K562 (cell line): ENCODE data around the gene CYP24A1. TPM values are rescaled to one million over a fixed set of nuclear protein-coding genes. Genes with fewer than 3 reads are reported as not detected.

Source experiments
- ATAC-seq: fragments of 200-7000 bp; cut with Tn5 transposase; 3 replicates; pipeline ENCODE4 v1.9.1; 2020; ENCODE audit warnings: moderate library complexity
- BruUV-seq: library from RNA; stranded (reverse); fragments of 400-500 nt; replicated peaks from 2 replicates; lab custom pipeline; 2021; lab: Mats Ljungman, UMichigan
- CTCF ChIA-PET: fragments of 300-600 bp; formaldehyde crosslinking; extraction: SDS; loops from one replicate; lab custom pipeline; 2021; ENCODE audit warnings: low intra/inter-chr PET ratio; lab: Yijun Ruan, JAX
- POLR2A ChIA-PET: fragments of 300-600, 350-650 bp; sonication (Branson Sonifier 250); formaldehyde crosslinking; extraction: SDS; loops from one replicate; lab custom pipeline; 2021; ENCODE audit warnings: antibody characterized with exemption, inconsistent platforms; lab: Yijun Ruan, JAX
- DNase-seq, 4 experiments: peaks; one replicate each; pipeline versions ENCODE4 v3.0.0 to v3.0.0-alpha.2; 2011 to 2018; ENCODE audit warnings: low spot score in 3 of 4, mixed read lengths in 3 of 4; ENCODE audit errors: extremely low read depth in 1 of 4
- FAIRE-seq: peaks from 2 replicates; lab custom pipeline; 2011; peaks lifted over from hg19 to GRCh38; lab: Jason Lieb, UNC
- H2AFZ ChIP-seq: 2 replicates; pipeline ENCODE4 v1.6.0; 2011; ENCODE audit warnings: low read depth, low read length, control low read depth, inconsistent platforms
- H3K27ac ChIP-seq: fragments of 200-600 bp; 3 replicates; pipeline ENCODE4 v1.8.0; 2011; ENCODE audit warnings: low read depth, mild to moderate bottlenecking, control low read depth, inconsistent platforms, low read length, moderate library complexity, mixed read lengths; ENCODE audit errors: extremely low read depth
- H3K27me3 ChIP-seq, 2 experiments: fragments of 300-600 bp in 1 of 2; 2 replicates in 1 of 2; 3 replicates in 1 of 2; pipeline versions ENCODE4 v1.6.0 to v1.8.0; 2011; ENCODE audit warnings: inconsistent platforms in 2 of 2, low read length in 2 of 2, mild to moderate bottlenecking in 1 of 2, mixed read lengths in 1 of 2, moderate library complexity in 1 of 2; ENCODE audit not compliant: control insufficient read depth in 2 of 2, insufficient read depth in 2 of 2
- H3K36me3 ChIP-seq: fragments of 300-600 bp; 3 replicates; pipeline ENCODE4 v1.8.0; 2011; ENCODE audit warnings: mild to moderate bottlenecking, low read length, inconsistent platforms; ENCODE audit not compliant: control insufficient read depth, insufficient read depth
- H3K4me1 ChIP-seq, 2 experiments: fragments of 200-600 bp in 1 of 2; replicated peaks in 1 of 2; 2 replicates in 1 of 2; 3 replicates in 1 of 2; pipeline versions ENCODE4 v1.5.1 to v1.8.0; 2011; ENCODE audit warnings: inconsistent platforms in 2 of 2, low read length in 2 of 2, mild to moderate bottlenecking in 1 of 2, mixed read lengths in 1 of 2, moderate library complexity in 1 of 2; ENCODE audit not compliant: control insufficient read depth in 2 of 2, insufficient read depth in 2 of 2
- H3K4me2 ChIP-seq: 2 replicates; pipeline ENCODE4 v1.6.1; 2011; ENCODE audit warnings: low read length, control low read depth, inconsistent platforms, mixed read lengths; ENCODE audit not compliant: insufficient read depth
- H3K4me3 ChIP-seq: fragments of 200-600 bp; sonication (generic), shearing (Covaris generic); 2 replicates; pipeline ENCODE4 v1.5.1; 2016; ENCODE audit warnings: control low read depth, inconsistent platforms
- H3K79me2 ChIP-seq: fragments of 200-600 bp; 3 replicates; pipeline ENCODE4 v1.8.0; 2011; ENCODE audit warnings: low read length, inconsistent platforms; ENCODE audit not compliant: control insufficient read depth, insufficient read depth
- H3K9ac ChIP-seq, 2 experiments: 2 replicates each; pipeline versions ENCODE4 v1.6.0 to v1.6.1; 2011; ENCODE audit warnings: low read depth in 2 of 2, low read length in 2 of 2, control low read depth in 1 of 2, inconsistent platforms in 1 of 2, mild to moderate bottlenecking in 1 of 2, mixed read lengths in 1 of 2; ENCODE audit not compliant: insufficient read depth in 1 of 2
- H3K9me1 ChIP-seq: one replicate; pipeline ENCODE4 v1.6.0; 2011; ENCODE audit warnings: inconsistent platforms, mild to moderate bottlenecking, low read length, moderate library complexity; ENCODE audit not compliant: control insufficient read depth, insufficient read depth
- H3K9me3 ChIP-seq: replicated peaks from 2 replicates; pipeline ENCODE4 v1.5.1; 2011; ENCODE audit warnings: low read depth, low read length, inconsistent platforms; ENCODE audit not compliant: control insufficient read depth, insufficient read depth
- H4K20me1 ChIP-seq: replicated peaks from 2 replicates; pipeline ENCODE4 v1.6.1; 2011; ENCODE audit warnings: low read length, inconsistent platforms, mixed read lengths; ENCODE audit not compliant: control insufficient read depth, insufficient read depth
- HOXB6 ChIP-seq: fragments of 250-450 bp; sonication (Bioruptor Pico); IDR thresholded peaks from 2 replicates; pipeline ENCODE4 v1.5.1; 2022; ENCODE audit warnings: mild to moderate bottlenecking, borderline replicate concordance
- MLX ChIP-seq, 2 experiments: fragments of 450-650 bp in 1 of 2; sonication (generic) in 1 of 2; formaldehyde crosslinking; conservative IDR thresholded peaks; 2 replicates each; pipeline versions ENCODE4 v1.4.0 to v1.8.1; 2020 to 2022; ENCODE audit warnings: mild to moderate bottlenecking in 1 of 2, missing genetic modification reagents in 1 of 2
- MTF1 ChIP-seq: fragments of 250-450 bp; sonication (Bioruptor Pico); IDR thresholded peaks from 2 replicates; pipeline ENCODE4 v1.9.0; 2021; ENCODE audit warnings: moderate library complexity, mild to moderate bottlenecking, inconsistent platforms, borderline replicate concordance
- ZBTB11 ChIP-seq, 3 experiments: fragments of 200-800 bp in 1 of 3; fragments of 250-450 bp in 1 of 3; fragments of 450-650 bp in 1 of 3; sonication (Bioruptor Pico) in 1 of 3; sonication (Bioruptor generic) in 1 of 3; formaldehyde crosslinking in 1 of 3; IDR thresholded peaks; 2 replicates each; pipeline versions ENCODE4 v1.6.1 to v1.8.0; 2016 to 2022; ENCODE audit warnings: mild to moderate bottlenecking in 2 of 3, missing genetic modification characterization in 2 of 3, missing compliant biosample characterization in 1 of 3, moderate library complexity in 1 of 3
- WGBS: fragments of 100-300 bp; shearing (Covaris generic); methylation state at CpG from one replicate; pipeline ENCODE4 v1.1.6; 2016; ENCODE audit warnings: low coverage, mixed read lengths; ENCODE audit not compliant: insufficient coverage; ENCODE audit errors: missing lambda C conversion rate; 5-methylcytosine and 5-hydroxymethylcytosine counted together
- in situ Hi-C: fragments of 300-500 bp; cut with MboI; formaldehyde crosslinking; loops from 4 replicates; pipeline ENCODE4 v1.15.0; 2018; ENCODE audit warnings: inconsistent platforms, mixed read lengths
- intact Hi-C: fragments of 100-400 bp; cut with micrococcal nuclease; formaldehyde crosslinking; loops from 2 replicates; pipeline ENCODE4 v1.14.2; 2022
- polyA plus RNA-seq, 8 experiments: library from polyadenylated mRNA; depleted of rRNA in 4 of 8; stranded (reverse) in 5 of 8; unstranded in 3 of 8; fragments of >200 nt; fragmentation: Nextera tagmentation in 2 of 8; fragmentation: Illumina TruSeq in 1 of 8; extraction: Ambion mirVana in 2 of 8; extraction: Trizol in 1 of 8; gene quantifications; 2 replicates each; pipeline versions ENCODE4 v1.2.1 to v1.2.3, GENCODE V29; 2011 to 2014; ENCODE audit warnings: inconsistent platforms in 1 of 8, missing spikeins in 1 of 8
- total RNA-seq, 7 experiments: library from RNA; depleted of rRNA in 6 of 7; stranded (reverse); fragments of >200 nt in 6 of 7; fragmentation: Illumina TruSeq in 2 of 7; extraction: Trizol in 2 of 7; gene quantifications; 2 replicates each; pipeline versions ENCODE4 v1.2.1 to v1.2.3, GENCODE V29; 2011 to 2021; ENCODE audit warnings: low replicate concordance in 1 of 7
- TF ChIP-seq, protein P1 (sequence below): fragments of 250-450 bp; sonication (Bioruptor Pico); IDR thresholded peaks from 2 replicates; pipeline ENCODE4 v1.4.0; 2020; ENCODE audit warnings: mild to moderate bottlenecking, moderate library complexity

The CYP24A1 gene
- total and polyA plus RNA-seq, 9 of the 15 experiments (the other 6 are each of a cell fraction or from before 2014, with no cell fraction given), result 0.04 TPM; not detected in 8

DNA sequence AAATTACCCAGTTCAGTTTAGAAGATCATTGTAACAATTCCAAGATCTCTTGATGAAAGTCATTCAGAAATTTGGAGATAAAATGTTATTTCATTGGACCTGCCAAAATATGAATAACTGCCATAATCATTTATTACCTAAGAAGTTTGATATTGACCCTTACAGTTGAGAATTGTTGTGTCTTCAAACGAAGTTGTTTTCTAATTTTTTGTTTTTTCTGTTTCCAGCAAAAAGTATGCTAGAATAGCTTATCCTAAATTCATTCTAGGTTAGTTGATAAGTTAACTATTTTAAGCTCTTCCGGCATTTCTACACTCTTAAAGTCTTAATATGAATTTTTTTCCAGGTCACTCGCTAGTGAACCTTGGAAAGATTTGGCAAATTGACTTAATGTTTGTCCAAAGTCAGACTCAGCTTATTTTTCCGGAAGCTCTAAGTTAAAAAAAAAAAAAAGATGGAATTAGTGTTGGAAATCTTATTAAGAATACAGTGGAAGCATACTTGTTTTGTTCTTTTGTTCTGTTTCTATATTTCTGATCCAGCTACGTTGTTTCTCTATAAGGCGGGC lies 28.9 kb downstream of the CYP24A1 start:
- in situ Hi-C loops, result no loop called here
- Histone ChIP-seq H3K4me1 (no peaks in the 10 kb centered on the region), H3K79me2 (no peaks in the 10 kb centered on the region), H3K27ac (no peak overlapping the region), H2AFZ (no peak overlapping the region), H3K36me3 (no peaks in the 10 kb centered on the region), H3K9me1 (no peaks in the 10 kb centered on the region), H3K27me3 (peaks cover 2 to 8% of the 10 kb centered on the region in 2 experiments; a peak in 3 of 5 replicates), H3K9me3 (no peaks in the 10 kb centered on the region), H3K9ac (no peak overlapping the region), H4K20me1 (no peaks in the 10 kb centered on the region), H3K4me2 (no peak overlapping the region), H3K4me3 (no peak overlapping the region)
- no peak for DNase-seq
- POLR2A ChIA-PET, result interaction anchor here (0.7 to 1.0 kb wide), 2 partner anchors 9 to 42 kb away, joined by 3 to 5 read pairs; no protein-coding TSS in a partner anchor
- no peak for ATAC-seq
- intact Hi-C loops, result no loop called here
- TF ChIP-seq ZBTB11 (CRISPR knock-in tag; IDR thresholded peaks at IDR 0.05) (peak in 1 of 3 experiments; percentile 47; a peak in 2 of 6 replicates), MLX (CRISPR knock-in tag; conservative IDR thresholded peaks at IDR 0.05) (no peak), MTF1 (CRISPR knock-in tag) (no peak), HOXB6 (CRISPR knock-in tag) (no peak)
- TF ChIP-seq, protein P1, sequence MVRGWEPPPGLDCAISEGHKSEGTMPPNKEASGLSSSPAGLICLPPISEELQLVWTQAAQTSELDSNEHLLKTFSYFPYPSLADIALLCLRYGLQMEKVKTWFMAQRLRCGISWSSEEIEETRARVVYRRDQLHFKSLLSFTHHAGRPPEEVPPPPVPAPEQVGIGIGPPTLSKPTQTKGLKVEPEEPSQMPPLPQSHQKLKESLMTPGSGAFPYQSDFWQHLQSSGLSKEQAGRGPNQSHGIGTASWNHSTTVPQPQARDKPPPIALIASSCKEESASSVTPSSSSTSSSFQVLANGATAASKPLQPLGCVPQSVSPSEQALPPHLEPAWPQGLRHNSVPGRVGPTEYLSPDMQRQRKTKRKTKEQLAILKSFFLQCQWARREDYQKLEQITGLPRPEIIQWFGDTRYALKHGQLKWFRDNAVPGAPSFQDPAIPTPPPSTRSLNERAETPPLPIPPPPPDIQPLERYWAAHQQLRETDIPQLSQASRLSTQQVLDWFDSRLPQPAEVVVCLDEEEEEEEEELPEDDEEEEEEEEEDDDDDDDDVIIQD, result no peak
- CTCF ChIA-PET, result no interaction called here
- BruUV-seq, result no TSS peak
- WGBS, result 2% methylated on average over 6 of the region's 6 CpGs
- FAIRE-seq, result no peak
